GM18867 (cell line): ENCODE data around the gene KBTBD12.
"Not testable (repeated sequence)": the region's sequence is repeated elsewhere in the genome, so short reads cannot be mapped to it uniquely, and the experiment has no call there.

Experiments
- ATAC-seq: cut with Tn5 transposase; IDR thresholded peaks from one replicate; pipeline ENCODE4 v1.9.1; 2021; ENCODE audit warnings: mild to moderate bottlenecking, moderate library complexity; ENCODE audit not compliant: unreplicated experiment

Gene KBTBD12

GRCh38 chr3:127903611-127904375 lies 11.2 kb upstream of the KBTBD12 start:
- no peak for ATAC-seq

GRCh38 chr3:127905556-127905955 lies 9.5 kb upstream of the KBTBD12 start:
- ATAC-seq = no peak

GRCh38 chr3:127906653-127907052 lies 8.4 kb upstream of the KBTBD12 start:
- not testable (repeated sequence) for ATAC-seq

DNA sequence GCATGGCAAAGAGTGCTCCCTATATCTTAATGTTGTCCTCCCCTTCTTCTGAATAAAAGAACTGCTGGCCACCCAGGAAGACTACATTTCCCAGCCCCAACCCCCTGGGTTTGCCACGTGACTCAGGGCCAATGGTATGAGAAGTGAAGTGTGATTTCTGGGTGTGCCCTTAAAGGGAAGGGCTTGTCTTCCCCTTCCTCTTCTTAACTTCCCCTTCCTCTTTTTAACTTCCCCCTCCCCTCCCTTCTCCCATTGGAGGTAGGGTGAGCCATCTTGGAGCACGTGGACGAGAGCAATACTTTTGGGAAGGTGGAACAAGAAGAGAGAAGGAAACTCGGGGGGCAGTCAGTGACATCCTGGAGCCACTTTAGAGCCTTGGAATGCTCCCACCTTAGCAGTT lies 6.8 kb upstream of the KBTBD12 start:
- no peak for ATAC-seq

DNA sequence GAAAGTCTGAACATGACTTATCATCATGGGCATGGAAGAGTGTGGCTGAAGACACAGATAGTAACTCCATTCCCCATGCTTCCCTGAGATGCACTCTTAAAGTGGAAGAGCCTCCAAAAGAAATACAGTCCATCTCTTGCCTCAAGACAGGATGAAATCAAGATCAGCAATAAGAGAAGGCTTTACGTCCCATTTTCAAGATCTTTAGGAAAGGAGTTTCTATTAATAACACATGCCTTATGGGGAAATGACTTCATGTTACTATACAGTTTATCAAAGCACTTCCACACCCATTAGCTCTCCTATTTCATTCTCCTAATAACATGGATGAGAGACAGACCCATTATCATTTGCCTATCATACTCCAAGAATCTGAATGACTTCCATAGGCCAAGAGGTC lies 6.1 kb upstream of the KBTBD12 start:
- no peak for ATAC-seq

- no peak for ATAC-seq
Observed at GRCh38 chr3:127909646-127910045, 5.4 kb upstream of the KBTBD12 start.

DNA sequence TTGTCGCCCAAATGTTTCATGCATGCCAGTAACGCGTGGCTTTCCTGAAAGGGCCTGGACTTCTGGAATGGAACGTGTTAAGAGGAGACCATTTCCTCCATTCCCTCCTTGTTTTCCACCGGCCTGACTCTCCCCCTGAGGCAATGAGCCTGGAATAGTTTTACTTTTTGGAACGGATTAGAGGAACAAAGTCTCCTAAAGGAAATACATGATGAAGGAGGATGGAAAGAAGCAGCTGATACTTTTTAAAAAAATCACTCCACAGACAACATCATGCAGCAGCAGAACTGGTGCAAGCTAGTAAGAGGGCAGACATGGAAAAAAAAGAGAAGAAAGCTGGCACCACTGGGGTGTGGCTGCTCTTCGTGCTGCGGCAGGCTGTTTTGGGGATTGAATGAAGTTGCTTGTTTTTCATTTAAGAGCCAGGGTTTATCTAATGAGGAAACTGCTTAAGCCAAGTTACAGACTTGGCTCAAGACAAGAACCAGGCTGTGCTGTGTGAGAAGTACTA lies 3.6 kb upstream of the KBTBD12 start:
- ATAC-seq = no peak

DNA sequence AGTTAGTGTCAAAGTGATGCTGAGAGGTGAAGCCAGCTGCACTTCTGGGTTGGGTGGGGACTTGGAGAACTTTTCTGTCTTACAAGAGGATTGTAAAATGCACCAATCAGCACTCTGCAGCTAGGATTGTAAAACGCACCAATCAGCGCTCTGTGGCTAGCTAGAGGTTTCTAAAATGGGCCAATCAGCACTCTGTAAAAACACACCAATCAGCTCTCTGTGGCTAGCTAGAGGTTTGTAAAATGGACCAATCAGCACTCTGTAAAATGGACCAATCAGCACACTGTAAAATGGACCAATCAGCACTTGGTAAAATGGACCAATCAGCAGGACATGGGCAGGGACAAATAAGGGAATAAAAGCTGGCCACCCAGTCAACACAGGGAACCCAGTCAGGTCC lies 1.2 kb upstream of the KBTBD12 start:
- ATAC-seq = not testable (repeated sequence)

GRCh38 chr3:127914584-127914983 lies 448 bp upstream of the KBTBD12 start:
- ATAC-seq = no peak

DNA sequence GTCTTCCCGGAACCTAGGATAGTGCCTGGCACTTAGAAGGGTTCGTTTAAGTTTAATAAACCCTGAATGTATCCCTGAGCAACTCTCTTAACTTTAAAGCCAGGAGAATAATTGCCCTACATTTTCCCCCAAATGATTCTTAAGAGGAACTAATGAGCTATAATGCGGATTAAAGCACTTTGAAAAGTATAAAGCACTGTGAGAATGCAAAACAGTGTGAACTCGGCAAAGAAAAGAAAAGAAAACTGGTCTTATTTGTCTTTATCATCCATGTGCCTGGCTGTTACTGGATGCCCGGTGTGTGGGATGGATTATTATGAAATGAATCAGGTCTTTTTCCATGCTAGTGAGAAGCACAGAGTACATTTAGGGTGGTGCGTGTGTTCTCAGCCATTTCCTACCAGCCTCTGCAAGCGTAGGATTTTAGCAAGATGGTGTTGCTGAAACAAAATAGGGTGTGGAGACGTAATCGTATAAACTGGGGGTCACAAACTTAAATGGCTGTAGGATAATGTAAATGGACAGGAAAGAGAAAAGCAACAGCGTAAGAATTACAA lies 983 bp downstream of the KBTBD12 start:
- ATAC-seq = no peak

DNA sequence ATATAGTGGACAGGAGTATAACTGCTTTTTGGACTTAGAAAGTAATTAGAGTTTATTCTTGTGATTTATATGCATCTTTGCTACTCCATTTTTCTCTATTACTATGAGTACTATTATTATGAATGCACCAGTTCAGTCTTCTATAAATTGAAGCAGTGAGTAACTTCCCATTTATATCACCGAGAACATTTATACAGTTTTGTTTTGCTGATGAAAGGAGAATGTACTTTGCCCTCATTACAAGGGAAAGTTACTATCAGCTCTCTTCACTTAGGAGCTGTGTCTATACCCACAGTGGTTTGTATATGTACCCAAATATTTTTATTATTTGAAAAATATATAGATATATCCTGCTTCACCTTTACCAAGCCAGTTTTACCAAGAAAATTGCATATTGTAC lies 5.7 kb downstream of the KBTBD12 start:
- ATAC-seq = no peak

GRCh38 chr3:127923611-127924010 lies 8.6 kb downstream of the KBTBD12 start:
- ATAC-seq = no peak

GRCh38 chr3:127925384-127925783 lies 10.4 kb downstream of the KBTBD12 start:
- no peak for ATAC-seq

DNA sequence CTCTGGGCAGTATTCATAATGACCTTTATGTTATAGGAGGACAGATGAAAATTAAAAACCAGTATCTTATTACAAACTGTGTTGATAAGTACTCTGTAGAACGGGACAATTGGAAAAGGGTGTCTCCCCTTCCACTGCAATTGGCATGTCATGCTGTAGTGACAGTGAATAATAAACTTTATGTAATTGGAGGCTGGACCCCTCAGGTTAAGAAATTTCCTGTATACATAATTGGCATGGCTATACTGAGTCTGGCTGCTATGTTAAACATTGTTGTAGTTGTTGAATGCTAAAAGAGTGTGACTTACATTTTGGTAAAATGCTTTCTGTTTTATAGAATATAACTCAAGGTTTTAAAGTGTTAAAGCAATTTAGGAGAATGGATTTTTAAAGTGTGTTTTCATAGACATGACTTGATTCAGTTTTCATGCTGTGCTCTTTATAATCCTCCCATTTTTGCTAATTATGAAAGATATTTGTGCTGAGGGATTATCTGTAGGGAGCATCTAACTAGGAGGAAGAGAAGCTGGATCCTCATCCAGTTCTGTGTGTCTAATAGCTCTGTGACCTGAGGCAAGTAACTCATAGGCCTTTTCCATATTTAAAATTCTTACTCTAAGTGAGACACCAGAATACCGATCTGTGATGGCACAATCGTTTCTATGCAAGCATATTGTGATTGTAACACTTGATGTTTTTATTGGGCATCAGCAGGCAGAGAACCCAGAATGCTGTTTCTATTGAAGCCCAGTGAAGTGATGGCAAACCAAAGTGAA lies 13.0 kb downstream of the KBTBD12 start:
- ATAC-seq = no peak

GRCh38 chr3:127929818-127930413 lies 14.9 kb downstream of the KBTBD12 start:
- ATAC-seq = no peak

DNA sequence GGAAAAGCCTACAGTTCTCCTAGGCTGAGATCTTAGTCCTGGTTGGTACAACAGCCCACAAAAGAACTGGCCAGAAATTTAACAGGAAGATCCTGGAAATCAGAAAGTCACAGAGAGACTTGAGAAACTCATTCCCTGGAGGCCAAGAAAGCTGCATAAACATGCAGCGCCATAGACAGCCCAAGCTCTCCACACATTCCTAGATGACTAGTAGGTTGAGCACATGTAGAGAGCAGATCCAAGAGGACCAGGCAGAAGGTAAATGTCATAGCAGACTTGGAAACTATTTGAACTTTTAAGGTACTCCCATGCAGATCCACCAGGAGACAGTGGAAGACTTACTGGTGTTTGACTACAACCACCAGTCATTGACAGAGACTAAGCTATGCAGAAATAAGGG lies 18.4 kb downstream of the KBTBD12 start:
- ATAC-seq = no peak

GRCh38 chr3:127938800-127939199 lies 23.8 kb downstream of the KBTBD12 start:
- ATAC-seq = no peak

DNA sequence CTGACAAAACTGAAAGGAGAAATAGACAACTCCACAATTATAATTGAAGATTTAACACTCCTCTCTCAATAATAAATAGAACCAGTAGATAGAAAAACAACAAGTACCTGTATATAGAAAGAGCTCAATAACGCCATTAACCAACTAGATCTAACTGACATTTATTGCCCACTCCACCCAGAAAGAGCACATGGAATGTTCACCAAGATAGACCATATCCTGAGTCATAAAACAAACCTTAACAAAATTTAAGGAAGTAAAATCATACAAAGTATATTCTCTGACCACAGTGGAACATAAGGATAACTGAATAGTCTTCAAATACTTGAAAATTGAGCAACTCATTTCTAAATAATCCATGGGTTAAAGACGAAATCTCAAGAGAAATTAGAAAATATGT lies 25.1 kb downstream of the KBTBD12 start:
- no peak for ATAC-seq

DNA sequence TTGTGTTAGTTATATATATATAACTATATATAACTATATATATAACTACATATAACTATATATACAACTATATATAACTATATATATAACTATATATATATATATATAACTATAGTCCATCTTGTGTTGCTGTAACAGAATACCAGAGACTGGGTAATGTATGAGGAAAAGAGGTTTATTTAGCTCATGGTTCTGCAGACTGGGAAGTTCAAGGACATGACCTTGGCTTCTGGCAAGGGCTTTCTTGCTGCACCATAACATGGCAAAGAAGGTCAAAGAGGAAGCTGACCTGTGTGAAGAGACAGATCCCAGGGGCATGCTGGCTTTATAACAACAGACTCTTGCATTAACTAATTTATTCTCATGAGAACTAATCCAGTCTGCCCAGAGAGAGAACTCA lies 27.6 kb downstream of the KBTBD12 start:
- ATAC-seq = no peak

DNA sequence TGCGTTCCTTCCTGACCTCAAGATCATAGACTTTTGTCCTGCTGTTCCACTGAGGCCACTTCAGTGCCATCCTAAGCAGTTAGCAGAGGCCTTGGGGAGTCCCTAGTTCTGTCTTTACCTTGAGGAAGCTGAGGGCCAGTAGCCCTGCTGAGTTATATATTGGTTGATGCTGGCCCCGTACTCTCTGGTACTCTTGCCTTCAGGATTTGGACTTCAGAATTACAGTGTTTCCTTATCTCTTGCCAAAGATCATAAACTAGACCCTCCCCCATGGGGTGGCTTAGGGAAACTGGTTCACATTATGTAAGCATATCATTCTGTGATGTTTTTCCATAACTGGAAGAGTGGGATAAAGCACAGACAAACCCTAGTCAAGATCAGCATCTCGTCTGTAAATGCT lies 33.2 kb downstream of the KBTBD12 start:
- ATAC-seq = no peak

- ATAC-seq = no peak
Observed at GRCh38 chr3:127949446-127950055, 34.5 kb downstream of the KBTBD12 start.
